Suprapubic skin (tissue), 4 donors: Measurements from ENCODE around the gene CDH8. TPM values are rescaled to one million over a fixed set of nuclear protein-coding genes. Genes with fewer than 3 reads are reported as not detected.

ENCODE experiments used
- DNase-seq, 2 donors: peaks; one replicate each; pipeline ENCODE4 v3.0.0-alpha.2; 2019; ENCODE audit warnings: low spot score in 2 of 2
- H3K27ac ChIP-seq: fragments of 200-600 bp; sonication (generic); one replicate; pipeline ENCODE4 v1.5.1; 2019
- H3K27me3 ChIP-seq: fragments of 200-600 bp; sonication (generic); one replicate; pipeline ENCODE4 v1.5.1; 2019
- H3K36me3 ChIP-seq: fragments of 200-600 bp; sonication (generic); one replicate; pipeline ENCODE4 v1.5.1; 2019
- H3K4me1 ChIP-seq: fragments of 200-600 bp; sonication (generic); one replicate; pipeline ENCODE4 v1.5.1; 2019
- H3K4me3 ChIP-seq: fragments of 200-600 bp; sonication (generic); one replicate; pipeline ENCODE4 v1.5.1; 2019; ENCODE audit warnings: mild to moderate bottlenecking
- H3K9me3 ChIP-seq: fragments of 200-600 bp; sonication (generic); one replicate; pipeline ENCODE4 v1.5.1; 2019
- CTCF ChIP-seq, 2 donors: fragments of 200-600 bp in 1 of 2; fragments of 450-650 bp in 1 of 2; sonication (generic) in 1 of 2; IDR thresholded peaks; one replicate each; pipeline ENCODE4 v1.5.1; 2016 to 2019; ENCODE audit warnings: antibody characterized with exemption in 2 of 2, mild to moderate bottlenecking in 1 of 2, moderate library complexity in 1 of 2
- EP300 ChIP-seq: sonication (generic); formaldehyde crosslinking; IDR thresholded peaks from one replicate; pipeline ENCODE4 v1.6.1; 2017; ENCODE audit warnings: antibody characterized with exemption
- POLR2A ChIP-seq, 2 donors: fragments of 450-650 bp; IDR thresholded peaks; one replicate each; pipeline ENCODE4 v1.6.1; 2017; ENCODE audit warnings: antibody characterized with exemption in 2 of 2, mild to moderate bottlenecking in 2 of 2, moderate library complexity in 2 of 2
- POLR2AphosphoS5 ChIP-seq, 3 donors: sonication (generic); formaldehyde crosslinking; IDR thresholded peaks; one replicate each; pipeline ENCODE4 v1.6.1; 2017; ENCODE audit warnings: antibody characterized with exemption in 3 of 3
- WGBS: methylation state at CpG from one replicate; pipeline ENCODE4 v1.1.5; 2018; 5-methylcytosine and 5-hydroxymethylcytosine counted together
- total RNA-seq, 4 donors: library from RNA; depleted of rRNA; stranded (reverse); fragments of >200 nt; gene quantifications; one replicate each; pipeline ENCODE4 v1.1.0, GENCODE V29; 2016

CDH8 gene
- total RNA-seq, 4 donors from 2014 or later = 0.42 to 5.8 (median 2.2) TPM; not detected in 1

- H3K9me3 ChIP-seq = no peaks in the 10 kb centered on the region
- no peak for TF ChIP-seq EP300
- no peak for TF ChIP-seq POLR2A (IDR thresholded peaks at IDR 0.05)
- no peak for TF ChIP-seq CTCF (IDR thresholded peaks at IDR 0.05)
- TF ChIP-seq POLR2AphosphoS5 (IDR thresholded peaks at IDR 0.05) = no peak
- no peaks in the 10 kb centered on the region for H3K36me3 ChIP-seq
- no peaks in the 10 kb centered on the region for H3K27me3 ChIP-seq
- no peak for DNase-seq
- H3K27ac ChIP-seq = no peak overlapping the region
- WGBS = 86% methylated on average over 4 of the region's 4 CpGs
- no peak overlapping the region for H3K4me3 ChIP-seq
- H3K4me1 ChIP-seq = no peaks in the 10 kb centered on the region
These were observed 424.3 kb downstream of the CDH8 start for GRCh38 chr16:61611847-61612491.

GRCh38 chr16:61606581-61606980, 429.7 kb downstream of the CDH8 start:
- Histone ChIP-seq H3K36me3 (no peaks in the 10 kb centered on the region), H3K9me3 (no peaks in the 10 kb centered on the region), H3K4me3 (no peak overlapping the region), H3K27ac (no peak overlapping the region), H3K4me1 (no peaks in the 10 kb centered on the region), H3K27me3 (no peaks in the 10 kb centered on the region)
- no peak for DNase-seq
- 70% methylated on average over 1 of the region's 1 CpG for WGBS
- TF ChIP-seq POLR2A (IDR thresholded peaks at IDR 0.05) (no peak), CTCF (IDR thresholded peaks at IDR 0.05) (no peak), EP300 (no peak), POLR2AphosphoS5 (IDR thresholded peaks at IDR 0.05) (no peak)
